HEK293 (cell line): ENCODE data around the gene LRIT3.

Experiments
- ATF2 ChIP-seq: fragments of 450-650 bp; formaldehyde crosslinking; IDR thresholded peaks from 2 replicates; pipeline ENCODE4 v1.5.1; 2016; ENCODE audit warnings: missing biosample characterization, missing genetic modification characterization, low read depth
- HOXD13 ChIP-seq: sonication (generic); formaldehyde crosslinking; IDR thresholded peaks from 2 replicates; pipeline ENCODE4 v1.8.0; 2022; ENCODE audit warnings: missing genetic modification reagents, borderline replicate concordance
- PATZ1 ChIP-seq: fragments of 450-650 bp; formaldehyde crosslinking; IDR thresholded peaks from 2 replicates; pipeline ENCODE4 v1.5.1; 2016; ENCODE audit warnings: missing biosample characterization, missing genetic modification characterization
- PBX3 ChIP-seq: sonication (generic); formaldehyde crosslinking; IDR thresholded peaks from 2 replicates; pipeline ENCODE4 v1.8.1; 2022; ENCODE audit warnings: mild to moderate bottlenecking, moderate library complexity, missing genetic modification reagents
- PRDM1 ChIP-seq: fragments of 450-650 bp; formaldehyde crosslinking; IDR thresholded peaks from 2 replicates; pipeline ENCODE4; 2016; ENCODE audit warnings: missing biosample characterization, missing genetic modification characterization
- REST ChIP-seq: fragments of 450-650 bp; formaldehyde crosslinking; IDR thresholded peaks from 2 replicates; pipeline ENCODE4 v1.5.1; 2016; ENCODE audit warnings: missing biosample characterization, missing genetic modification characterization
- SCRT2 ChIP-seq: fragments of 450-650 bp; formaldehyde crosslinking; IDR thresholded peaks from 2 replicates; pipeline ENCODE4 v1.5.1; 2016; ENCODE audit warnings: missing biosample characterization, missing genetic modification characterization
- ZNF114 ChIP-seq: fragments of 450-650 bp; formaldehyde crosslinking; IDR thresholded peaks from 2 replicates; pipeline ENCODE4 v1.5.0; 2017; ENCODE audit warnings: missing biosample characterization, missing genetic modification characterization
- ZNF2 ChIP-seq: fragments of 450-650 bp; formaldehyde crosslinking; IDR thresholded peaks from 2 replicates; pipeline ENCODE4 v1.5.1; 2016; ENCODE audit warnings: missing biosample characterization, missing genetic modification characterization
- ZNF624 ChIP-seq: fragments of 450-650 bp; formaldehyde crosslinking; IDR thresholded peaks from 2 replicates; pipeline ENCODE4 v1.5.1; 2017; ENCODE audit warnings: missing biosample characterization, missing genetic modification characterization
- ZNF747 ChIP-seq: fragments of 450-650 bp; formaldehyde crosslinking; IDR thresholded peaks from 2 replicates; pipeline ENCODE4 v1.5.1; 2016; ENCODE audit warnings: missing biosample characterization, missing genetic modification characterization
- TF ChIP-seq, protein P1 (sequence below): fragments of 450-650 bp; formaldehyde crosslinking; IDR thresholded peaks from 2 replicates; pipeline ENCODE4 v1.5.1; 2016; ENCODE audit warnings: missing biosample characterization, missing genetic modification characterization
- TF ChIP-seq, protein P2 (sequence below): fragments of 450-650 bp; formaldehyde crosslinking; IDR thresholded peaks from 2 replicates; pipeline ENCODE4 v1.5.1; 2016; ENCODE audit warnings: missing biosample characterization, missing genetic modification characterization

- TF ChIP-seq REST (tag by site-specific recombination), result no peak
- TF ChIP-seq PATZ1 (tag by site-specific recombination), result no peak
- no peak for TF ChIP-seq ZNF2
- no peak for TF ChIP-seq PBX3
- TF ChIP-seq ZNF747 (tag by site-specific recombination), result no peak
- TF ChIP-seq PRDM1 (tag by site-specific recombination), result no peak
- no peak for TF ChIP-seq ATF2
- TF ChIP-seq, protein P1, sequence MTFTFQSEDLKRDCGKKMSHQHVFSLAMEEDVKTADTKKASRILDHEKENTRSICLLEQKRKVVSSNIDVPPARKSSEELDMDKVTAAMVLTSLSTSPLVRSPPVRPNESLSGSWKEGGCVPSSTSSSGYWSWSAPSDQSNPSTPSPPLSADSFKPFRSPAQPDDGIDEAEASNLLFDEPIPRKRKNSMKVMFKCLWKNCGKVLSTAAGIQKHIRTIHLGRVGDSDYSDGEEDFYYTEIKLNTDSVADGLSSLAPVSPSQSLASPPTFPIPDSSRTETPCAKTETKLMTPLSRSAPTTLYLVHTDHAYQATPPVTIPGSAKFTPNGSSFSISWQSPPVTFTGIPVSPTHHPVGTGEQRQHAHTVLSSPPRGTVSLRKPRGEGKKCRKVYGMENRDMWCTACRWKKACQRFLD (tag by site-specific recombination), result no peak
- TF ChIP-seq, protein P2, sequence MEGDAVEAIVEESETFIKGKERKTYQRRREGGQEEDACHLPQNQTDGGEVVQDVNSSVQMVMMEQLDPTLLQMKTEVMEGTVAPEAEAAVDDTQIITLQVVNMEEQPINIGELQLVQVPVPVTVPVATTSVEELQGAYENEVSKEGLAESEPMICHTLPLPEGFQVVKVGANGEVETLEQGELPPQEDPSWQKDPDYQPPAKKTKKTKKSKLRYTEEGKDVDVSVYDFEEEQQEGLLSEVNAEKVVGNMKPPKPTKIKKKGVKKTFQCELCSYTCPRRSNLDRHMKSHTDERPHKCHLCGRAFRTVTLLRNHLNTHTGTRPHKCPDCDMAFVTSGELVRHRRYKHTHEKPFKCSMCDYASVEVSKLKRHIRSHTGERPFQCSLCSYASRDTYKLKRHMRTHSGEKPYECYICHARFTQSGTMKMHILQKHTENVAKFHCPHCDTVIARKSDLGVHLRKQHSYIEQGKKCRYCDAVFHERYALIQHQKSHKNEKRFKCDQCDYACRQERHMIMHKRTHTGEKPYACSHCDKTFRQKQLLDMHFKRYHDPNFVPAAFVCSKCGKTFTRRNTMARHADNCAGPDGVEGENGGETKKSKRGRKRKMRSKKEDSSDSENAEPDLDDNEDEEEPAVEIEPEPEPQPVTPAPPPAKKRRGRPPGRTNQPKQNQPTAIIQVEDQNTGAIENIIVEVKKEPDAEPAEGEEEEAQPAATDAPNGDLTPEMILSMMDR, result no peak
- no peak for TF ChIP-seq HOXD13 (CRISPR knock-in tag)
- no peak for TF ChIP-seq ZNF114
- TF ChIP-seq SCRT2 (tag by site-specific recombination), result no peak
- no peak for TF ChIP-seq ZNF624
Measured at GRCh38 chr4:109877400-109877799, 29.5 kb downstream of the LRIT3 start.
